Neural progenitor cell (in vitro differentiated cells): ENCODE measurements around the gene ANKRD13D. TPM values are rescaled to one million over a fixed set of nuclear protein-coding genes. Genes with fewer than 3 reads are reported as not detected.

Experiments used
- DNase-seq: peaks from one replicate; pipeline ENCODE4 v3.0.0-alpha.2; 2016; ENCODE audit warnings: low spot score
- H2AFZ ChIP-seq: fragments of 200-600 bp; sonication (generic); replicated peaks from 2 replicates; pipeline ENCODE4 v1.6.1; 2016; ENCODE audit warnings: antibody characterized with exemption
- H3F3A ChIP-seq: fragments of 200-600 bp; sonication (generic); 2 replicates; pipeline ENCODE4 v1.6.1; 2016; ENCODE audit warnings: antibody characterized with exemption, low read depth
- H3K27ac ChIP-seq: fragments of 200-600 bp; sonication (generic); 2 replicates; pipeline ENCODE4 v1.5.1; 2016; ENCODE audit warnings: mild to moderate bottlenecking
- H3K27me3 ChIP-seq: fragments of 200-600 bp; sonication (generic); 2 replicates; pipeline ENCODE4 v1.6.1; 2016; ENCODE audit warnings: mild to moderate bottlenecking, moderate library complexity
- H3K36me3 ChIP-seq: fragments of 200-600 bp; sonication (generic); 2 replicates; pipeline ENCODE4 v1.5.1; 2016
- H3K4me1 ChIP-seq: fragments of 200-600 bp; sonication (generic); 2 replicates; pipeline ENCODE4 v1.6.1; 2016; ENCODE audit warnings: mixed run types
- H3K4me2 ChIP-seq: fragments of 200-600 bp; sonication (generic); 2 replicates; pipeline ENCODE4 v1.6.1; 2016
- H3K4me3 ChIP-seq: fragments of 200-600 bp; sonication (generic); 2 replicates; pipeline ENCODE4 v1.5.1; 2016
- H3K79me2 ChIP-seq: fragments of 200-600 bp; sonication (generic); 2 replicates; pipeline ENCODE4 v1.6.1; 2016; ENCODE audit warnings: low read depth
- H3K9ac ChIP-seq: fragments of 200-600 bp; sonication (generic); 2 replicates; pipeline ENCODE4 v1.6.1; 2016
- H3K9me3 ChIP-seq: fragments of 200-600 bp; sonication (generic); 2 replicates; pipeline ENCODE4 v1.5.1; 2016; ENCODE audit warnings: low read depth
- H4K20me1 ChIP-seq: fragments of 200-600 bp; sonication (generic); 2 replicates; pipeline ENCODE4 v1.6.1; 2016; ENCODE audit warnings: low read depth
- H3K27ac Mint-ChIP-seq: 3 replicates; pipeline ENCODE4 v1.8.0; 2021; ENCODE audit warnings: mixed read lengths
- H3K27me3 Mint-ChIP-seq: 2 replicates; pipeline ENCODE4 v1.8.0; 2022; ENCODE audit warnings: low read depth, mild to moderate bottlenecking, inconsistent platforms, moderate library complexity, mixed read lengths; ENCODE audit not compliant: insufficient read depth
- H3K36me3 Mint-ChIP-seq: 3 replicates; pipeline ENCODE4 v1.8.0; 2021; ENCODE audit warnings: mixed read lengths
- H3K4me1 Mint-ChIP-seq: 3 replicates; pipeline ENCODE4 v1.8.0; 2021; ENCODE audit warnings: mixed read lengths
- H3K4me3 Mint-ChIP-seq: 3 replicates; pipeline ENCODE4 v1.8.0; 2021; ENCODE audit warnings: mild to moderate bottlenecking, moderate library complexity, mixed read lengths
- H3K9me3 Mint-ChIP-seq: 3 replicates; pipeline ENCODE4 v1.8.0; 2020; ENCODE audit warnings: mixed read lengths
- CTCF ChIP-seq: fragments of 200-600 bp; sonication (generic); IDR thresholded peaks from 2 replicates; pipeline ENCODE4 v1.5.1; 2017; ENCODE audit warnings: antibody characterized with exemption, mild to moderate bottlenecking
- EZH2 ChIP-seq: fragments of 200-600 bp; sonication (generic); IDR thresholded peaks from 2 replicates; pipeline ENCODE4 v1.6.1; 2017; ENCODE audit warnings: antibody characterized with exemption, mild to moderate bottlenecking, moderate library complexity
- EZH2phosphoT487 ChIP-seq: fragments of 200-600 bp; sonication (generic); IDR thresholded peaks from 2 replicates; pipeline ENCODE4 v1.6.1; 2017; ENCODE audit warnings: antibody characterized with exemption
- total RNA-seq: library from RNA; depleted of rRNA; stranded (reverse); fragments of >200 nt; gene quantifications from 2 replicates; pipeline ENCODE4 v1.2.3, GENCODE V29; 2015; ENCODE audit warnings: low replicate concordance

The ANKRD13D gene
- total RNA-seq, result 21.0 and 29.2 TPM in 2 replicates

DNA sequence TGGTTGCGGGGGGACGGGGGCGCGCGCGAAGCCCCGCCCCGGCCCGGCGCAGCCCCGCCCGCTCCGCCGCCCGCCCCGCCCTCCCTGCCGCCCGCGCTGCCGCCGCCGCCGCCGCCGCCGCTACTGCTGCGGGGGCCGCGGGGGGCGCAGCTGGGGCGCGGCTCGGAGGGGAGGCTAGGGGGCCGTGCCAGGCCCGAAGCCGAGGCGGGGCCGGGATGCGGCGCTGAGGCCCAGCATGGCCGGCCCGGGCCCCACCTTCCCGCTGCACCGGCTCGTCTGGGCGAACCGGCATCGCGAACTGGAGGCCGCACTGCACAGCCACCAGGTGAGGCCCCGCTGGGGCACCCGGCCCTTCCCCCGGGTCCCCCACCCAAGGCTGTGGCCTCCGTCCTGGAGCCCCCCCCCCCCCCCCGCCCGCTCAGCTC lies at the start of gene ANKRD13D:
TSS of gene ANKRD13D (plus strand) at position 78 of the 425 bp plus-strand sequence. CDS start at position 236, 158 bp downstream.
- Mint-ChIP-seq H3K36me3 (peaks cover 17% of the 10 kb centered on the region), H3K9me3 (peaks cover 4% of the 10 kb centered on the region), H3K27me3 (peaks cover 9% of the 10 kb centered on the region), H3K4me3 (peak within 1 kb of the TSS; percentile 95), H3K27ac (peak within 1 kb of the TSS; percentile 83), H3K4me1 (peaks cover 17% of the 10 kb centered on the region)
- Histone ChIP-seq H3K4me3 (peak within 1 kb of the TSS; percentile 68), H3K27me3 (no peaks in the 10 kb centered on the region), H3F3A (peaks cover 21% of the 10 kb centered on the region), H3K36me3 (no peaks in the 10 kb centered on the region), H3K4me2 (peak within 1 kb of the TSS; percentile 99), H2AFZ (peak within 1 kb of the TSS; percentile 52), H3K79me2 (peaks cover 15% of the 10 kb centered on the region), H3K27ac (peak within 1 kb of the TSS; percentile 71), H3K9ac (peak within 1 kb of the TSS; percentile 70), H4K20me1 (no peaks in the 10 kb centered on the region), H3K9me3 (no peaks in the 10 kb centered on the region), H3K4me1 (peaks cover 11% of the 10 kb centered on the region)
- DNase-seq, result no peak
- TF ChIP-seq EZH2 (no peak), EZH2phosphoT487 (no peak), CTCF (no peak)

DNA sequence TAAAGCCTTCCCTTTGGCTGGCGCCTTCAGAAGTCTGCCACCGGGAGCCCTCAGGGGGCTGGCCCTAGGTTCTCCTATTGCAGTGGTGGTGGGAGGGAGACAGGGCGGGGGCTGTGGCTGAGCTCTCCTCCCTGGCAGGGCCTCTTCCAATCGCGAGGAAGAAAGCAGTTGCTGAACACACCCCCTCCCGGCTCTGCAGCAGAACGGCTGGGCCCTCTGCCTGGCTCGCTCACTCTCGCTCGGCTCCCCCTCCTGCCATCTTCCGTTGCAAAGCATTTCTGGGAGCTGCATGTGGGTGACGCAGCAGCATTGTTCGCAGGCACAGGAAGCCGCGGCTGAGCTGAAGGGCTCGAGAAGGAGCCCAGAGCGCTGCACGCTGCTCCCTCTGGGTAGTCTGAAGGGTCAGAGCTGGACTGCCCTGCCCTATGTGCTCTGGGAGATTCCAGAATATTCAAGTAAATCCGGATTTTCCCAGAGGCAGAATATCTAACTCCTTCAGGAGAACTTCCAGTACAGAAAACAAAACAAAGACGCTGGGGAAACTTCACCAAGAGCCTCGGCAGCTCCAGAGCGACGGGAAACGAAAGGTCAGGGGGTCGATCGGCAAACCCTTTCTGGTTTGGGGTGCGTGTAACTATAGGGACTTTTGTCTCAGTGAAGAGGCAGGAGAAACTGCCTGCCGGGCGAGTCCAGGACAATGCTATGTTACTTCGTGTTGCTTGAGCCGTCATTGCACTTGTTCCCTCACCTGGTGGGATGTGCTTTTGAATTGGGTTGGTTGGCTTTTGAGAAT lies 49.1 kb upstream of the ANKRD13D start:
- H3K4me3 ChIP-seq, result peak overlapping the region; percentile 75
- Mint-ChIP-seq H3K4me3 (peak overlapping the region; percentile 93), H3K27ac (peak overlapping the region; percentile 97), H3K27me3 (no peaks in the 10 kb centered on the region), H3K9me3 (no peaks in the 10 kb centered on the region), H3K36me3 (peaks cover 18% of the 10 kb centered on the region), H3K4me1 (peaks cover 44% of the 10 kb centered on the region)
- peak; percentile 99 for DNase-seq
- H3K27me3 ChIP-seq, result no peaks in the 10 kb centered on the region
- H3K27ac ChIP-seq, result peak overlapping the region; percentile 93
- H3K4me2 ChIP-seq, result peak overlapping the region; percentile 89
- H2AFZ ChIP-seq, result no peak overlapping the region
- H3K36me3 ChIP-seq, result peaks cover 12% of the 10 kb centered on the region
- peaks cover 36% of the 10 kb centered on the region for H3K4me1 ChIP-seq
- peaks cover 75% of the 10 kb centered on the region for H4K20me1 ChIP-seq
- peaks cover 62% of the 10 kb centered on the region for H3K79me2 ChIP-seq
- H3K9me3 ChIP-seq, result no peaks in the 10 kb centered on the region
- TF ChIP-seq EZH2phosphoT487, result no peak
- TF ChIP-seq CTCF, result no peak
- TF ChIP-seq EZH2, result no peak
- H3F3A ChIP-seq, result peaks cover 59% of the 10 kb centered on the region
- H3K9ac ChIP-seq, result peak overlapping the region; percentile 77

GRCh38 chr11:67240576-67241389 lies 48.3 kb upstream of the ANKRD13D start:
- no peaks in the 10 kb centered on the region for H3K27me3 Mint-ChIP-seq

More at GRCh38 chr11:67240576-67241389, 48.3 kb upstream of the ANKRD13D start:
- Histone ChIP-seq H3K4me1 (peaks cover 36% of the 10 kb centered on the region), H3K9me3 (no peaks in the 10 kb centered on the region), H3F3A (peaks cover 66% of the 10 kb centered on the region), H3K79me2 (peaks cover 62% of the 10 kb centered on the region), H3K9ac (peak overlapping the region; percentile 77), H3K4me2 (peak overlapping the region; percentile 89), H4K20me1 (peaks cover 79% of the 10 kb centered on the region), H3K4me3 (peak overlapping the region; percentile 75), H3K36me3 (peaks cover 15% of the 10 kb centered on the region), H3K27ac (peak overlapping the region; percentile 93), H3K27me3 (no peaks in the 10 kb centered on the region), H2AFZ (no peak overlapping the region)
- DNase-seq, result peak; percentile 68
- Mint-ChIP-seq H3K9me3 (no peaks in the 10 kb centered on the region), H3K36me3 (peaks cover 25% of the 10 kb centered on the region), H3K4me3 (peak overlapping the region; percentile 93), H3K4me1 (peaks cover 44% of the 10 kb centered on the region), H3K27ac (peak overlapping the region; percentile 97)
- TF ChIP-seq EZH2phosphoT487, result no peak
- TF ChIP-seq CTCF, result no peak
- no peak for TF ChIP-seq EZH2
